GM12878 (cell line): ENCODE data around the gene AGAP1. TPM values are rescaled to one million over a fixed set of nuclear protein-coding genes. Genes with fewer than 3 reads are reported as not detected.
"Not testable (repeated sequence)": the region's sequence is repeated elsewhere in the genome, so short reads cannot be mapped to it uniquely, and the experiment has no call there.

Experiments
- ATAC-seq: fragments of 200-7000 bp; cut with Tn5 transposase; 3 replicates; pipeline ENCODE4 v1.9.1; 2020; ENCODE audit warnings: mild to moderate bottlenecking, moderate library complexity
- BruUV-seq: library from RNA; stranded (reverse); fragments of 400-500 nt; replicated peaks from 2 replicates; lab custom pipeline; 2021; lab: Mats Ljungman, UMichigan
- CTCF ChIA-PET: fragments of 300-600 bp; sonication (Branson Sonifier 250); formaldehyde crosslinking; extraction: SDS; loops from one replicate; lab custom pipeline; 2021; ENCODE audit warnings: inconsistent platforms; lab: Yijun Ruan, JAX
- POLR2A ChIA-PET: fragments of 350-600 bp; formaldehyde crosslinking; extraction: SDS; loops from one replicate; lab custom pipeline; 2021; ENCODE audit warnings: inconsistent platforms; lab: Charles Lee
- RAD21 ChIA-PET: fragments of 300-600 bp; sonication (Branson Sonifier 250); formaldehyde crosslinking; loops from one replicate; lab custom pipeline; 2023; ENCODE audit warnings: antibody characterized with exemption; ENCODE audit not compliant: unreplicated experiment; lab: Charles Lee
- SMC1A ChIA-PET: fragments of 300-600 bp; sonication (Branson Sonifier 250); formaldehyde crosslinking; loops from one replicate; lab custom pipeline; 2023; ENCODE audit not compliant: unreplicated experiment, uncharacterized antibody; lab: Charles Lee
- DNase-seq: peaks from one replicate; pipeline ENCODE4 v3.0.0-alpha.2; 2011; ENCODE audit warnings: low read depth, low spot score
- FAIRE-seq: peaks from 3 replicates; lab custom pipeline; 2011; peaks lifted over from hg19 to GRCh38; lab: Jason Lieb, UNC
- H2AFZ ChIP-seq: 2 replicates; pipeline ENCODE4 v1.6.0; 2011; ENCODE audit warnings: low read depth, low read length, control low read depth; ENCODE audit not compliant: control insufficient read depth
- H3K27ac ChIP-seq: 2 replicates; pipeline ENCODE4 v1.5.1; 2011; ENCODE audit warnings: control low read depth; ENCODE audit not compliant: control insufficient read depth, insufficient read depth
- H3K27me3 ChIP-seq, 2 experiments: replicated peaks in 1 of 2; 2 replicates each; pipeline versions ENCODE4 v1.6.0 to v1.6.1; 2011; ENCODE audit warnings: low read length in 1 of 2; ENCODE audit not compliant: control insufficient read depth in 2 of 2, insufficient read depth in 2 of 2
- H3K36me3 ChIP-seq, 2 experiments: 2 replicates each; pipeline ENCODE4 v1.5.1; 2011; ENCODE audit warnings: low read length in 1 of 2; ENCODE audit not compliant: control insufficient read depth in 2 of 2, insufficient read depth in 2 of 2
- H3K4me1 ChIP-seq: 2 replicates; pipeline ENCODE4 v1.6.1; 2011; ENCODE audit warnings: mild to moderate bottlenecking, low read length, moderate library complexity, mixed read lengths; ENCODE audit not compliant: control insufficient read depth, insufficient read depth
- H3K4me2 ChIP-seq: 2 replicates; pipeline ENCODE4 v1.6.0; 2011; ENCODE audit warnings: control low read depth; ENCODE audit not compliant: control insufficient read depth, insufficient read depth
- H3K4me3 ChIP-seq: fragments of 200-600 bp; sonication (generic); 2 replicates; pipeline ENCODE4 v1.5.1; 2016
- H3K79me2 ChIP-seq: 2 replicates; pipeline ENCODE4 v1.6.0; 2011; ENCODE audit warnings: low read length; ENCODE audit not compliant: control insufficient read depth, insufficient read depth
- H3K9ac ChIP-seq: 2 replicates; pipeline ENCODE4 v1.8.0; 2011; ENCODE audit warnings: low read length, control low read depth, mixed read lengths; ENCODE audit not compliant: control insufficient read depth, insufficient read depth
- H3K9me3 ChIP-seq: replicated peaks from 3 replicates; pipeline ENCODE4 v1.5.1; 2011; ENCODE audit warnings: mild to moderate bottlenecking, low read length; ENCODE audit not compliant: control insufficient read depth, insufficient read depth
- H4K20me1 ChIP-seq: 2 replicates; pipeline ENCODE4 v1.6.0; 2011; ENCODE audit not compliant: control insufficient read depth, insufficient read depth
- HDAC6 ChIP-seq: fragments of 200-600 bp; sonication (generic); IDR thresholded peaks from one replicate; pipeline ENCODE4 v1.8.0; 2017; ENCODE audit warnings: antibody characterized with exemption; ENCODE audit not compliant: unreplicated experiment
- IKZF1 ChIP-seq: fragments of 450-650 bp; conservative IDR thresholded peaks from 2 replicates; pipeline ENCODE4 v1.6.1; 2017; ENCODE audit warnings: antibody characterized with exemption, mild to moderate bottlenecking
- NFIC ChIP-seq: IDR thresholded peaks from 2 replicates; pipeline ENCODE4 v1.6.1; 2012; ENCODE audit warnings: low read depth, mild to moderate bottlenecking, inconsistent platforms, low read length, moderate library complexity
- NR2F1 ChIP-seq: fragments of 450-650 bp; conservative IDR thresholded peaks from 2 replicates; pipeline ENCODE4 v1.6.1; 2017; ENCODE audit warnings: mild to moderate bottlenecking
- RELA ChIP-seq: fragments of 450-650 bp; IDR thresholded peaks from 2 replicates; pipeline ENCODE4 v1.8.0; 2014; ENCODE audit warnings: borderline replicate concordance; ENCODE audit not compliant: partially characterized antibody
- SIX5 ChIP-seq: IDR thresholded peaks from 2 replicates; pipeline ENCODE4 v1.6.1; 2011; ENCODE audit warnings: mild to moderate bottlenecking, low read depth, low read length, moderate library complexity; ENCODE audit not compliant: severe bottlenecking
- SREBF2 ChIP-seq: IDR thresholded peaks from 2 replicates; pipeline ENCODE4 v1.6.1; 2012; ENCODE audit warnings: mild to moderate bottlenecking, low read length
- WGBS: methylation state at CpG from one replicate; pipeline ENCODE4 v1.1.6; 2016; ENCODE audit warnings: low lambda C conversion rate; ENCODE audit not compliant: insufficient replicate concordance, insufficient coverage; ENCODE audit errors: missing lambda C conversion rate; 5-methylcytosine and 5-hydroxymethylcytosine counted together
- in situ Hi-C: fragments of 300-500 bp; cut with MboI; formaldehyde crosslinking; loops from 9 replicates; pipeline ENCODE4 v1.14.3; 2018; ENCODE audit warnings: mixed read lengths
- intact Hi-C: fragments of 100-400 bp; cut with micrococcal nuclease; formaldehyde crosslinking; loops from one replicate; pipeline ENCODE4 v1.14.2; 2022; ENCODE audit not compliant: unreplicated experiment
- polyA plus RNA-seq, 11 experiments: library from polyadenylated mRNA; depleted of rRNA in 4 of 11; unstranded in 6 of 11; stranded (reverse) in 5 of 11; fragments of >200 nt; fragmentation: Nextera tagmentation in 4 of 11; fragmentation: Illumina TruSeq in 1 of 11; extraction: Ambion mirVana in 4 of 11; extraction: Trizol in 1 of 11; gene quantifications; 1 replicate in 1 of 11; 2 replicates in 10 of 11; pipeline versions ENCODE4 v1.2.1 to v1.2.3, GENCODE V29; 2011 to 2016; ENCODE audit warnings: inconsistent platforms in 2 of 11, missing spikeins in 2 of 11, low read depth in 1 of 11
- total RNA-seq, 4 experiments: library from RNA; depleted of rRNA in 3 of 4; stranded (reverse); fragments of >200 nt in 3 of 4; fragmentation: Illumina TruSeq in 1 of 4; extraction: Trizol in 1 of 4; gene quantifications; 2 replicates each; pipeline versions ENCODE4 v1.2.1 to v1.2.3, GENCODE V29; 2013 to 2021
- TF ChIP-seq, protein P1 (sequence below): fragments of 450-650 bp; IDR thresholded peaks from 2 replicates; pipeline ENCODE4 v1.6.1; 2016; ENCODE audit warnings: mild to moderate bottlenecking
- TF ChIP-seq, protein P2 (sequence below): fragments of 450-650 bp; formaldehyde crosslinking; IDR thresholded peaks from 2 replicates; pipeline ENCODE4 v1.4.0; 2022; ENCODE audit warnings: mild to moderate bottlenecking, moderate library complexity

Gene AGAP1
- total and polyA plus RNA-seq, 10 of the 15 experiments (the other 5 are each of a cell fraction or from before 2014, with no cell fraction given) = 0.05 to 0.15 (median 0.06) TPM; not detected in 7

DNA sequence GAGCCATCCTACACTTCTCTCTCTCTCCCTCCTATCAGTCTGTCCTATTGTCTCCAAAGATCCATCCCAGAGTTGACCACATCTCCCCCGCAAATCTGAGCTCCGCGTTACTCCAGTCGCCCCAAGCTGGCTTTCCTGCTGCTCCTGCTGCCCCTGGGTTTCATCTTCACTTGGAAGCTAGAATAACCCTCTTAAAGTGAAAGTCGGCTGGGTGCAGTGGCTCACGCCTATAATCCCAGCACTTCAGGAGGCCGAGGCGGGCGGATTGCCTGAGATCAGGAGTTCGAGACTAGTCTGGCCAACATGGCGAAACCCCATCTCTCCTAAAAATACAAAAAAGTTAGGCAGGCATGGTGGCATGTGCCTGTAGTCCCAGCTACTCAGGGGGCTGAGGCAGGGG is 647.8 kb downstream of the AGAP1 start:
- H3K36me3 ChIP-seq, BruUV-seq, H3K4me2 ChIP-seq, intact Hi-C loops, FAIRE-seq, in situ Hi-C loops, H3K79me2 ChIP-seq, H3K27ac ChIP-seq, H3K4me3 ChIP-seq, POLR2A ChIA-PET, H3K9me3 ChIP-seq, H2AFZ ChIP-seq, H3K4me1 ChIP-seq, H4K20me1 ChIP-seq, RAD21 ChIA-PET, CTCF ChIA-PET, H3K9ac ChIP-seq, ATAC-seq, H3K27me3 ChIP-seq, DNase-seq: not testable (repeated sequence)
- WGBS = 58% methylated on average over 11 of the region's 11 CpGs
- SMC1A ChIA-PET = interaction anchor here (1.4 kb wide), 1 partner anchor 39 kb away, joined by 4 read pairs; no protein-coding TSS in a partner anchor

DNA sequence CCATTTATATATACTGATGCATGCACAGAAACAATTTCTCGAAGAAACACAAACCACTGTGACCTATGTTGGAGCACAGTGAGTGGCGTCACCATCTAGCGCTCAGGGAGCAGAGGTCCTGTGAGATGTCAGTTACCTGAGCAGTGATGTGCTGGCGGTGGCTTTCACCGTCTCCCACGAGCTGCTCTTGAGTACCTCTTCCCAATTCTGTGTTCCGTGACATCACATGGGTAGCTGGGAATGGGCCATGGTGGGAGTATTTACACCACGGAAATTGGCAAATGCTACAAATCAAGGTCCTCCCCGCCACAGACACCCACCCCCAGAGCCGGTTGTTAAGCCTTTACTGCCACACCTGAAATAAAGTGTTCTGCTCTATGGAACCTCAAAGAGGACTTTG is 650.0 kb downstream of the AGAP1 start:
- in situ Hi-C loops = no loop called here
- H2AFZ ChIP-seq = no peak overlapping the region
- POLR2A ChIA-PET = no interaction called here
- intact Hi-C loops = no loop called here
- no peak overlapping the region for H3K4me3 ChIP-seq
- H4K20me1 ChIP-seq = no peaks in the 10 kb centered on the region
- SMC1A ChIA-PET = no interaction called here
- H3K4me1 ChIP-seq = no peaks in the 10 kb centered on the region
- 44% methylated on average over 10 of the region's 10 CpGs for WGBS
- RAD21 ChIA-PET = no interaction called here
- H3K27ac ChIP-seq = no peak overlapping the region
- no peaks in the 10 kb centered on the region for H3K36me3 ChIP-seq
- no peak overlapping the region for H3K9ac ChIP-seq
- TF ChIP-seq SREBF2 = no peak
- no peak for TF ChIP-seq IKZF1
- no peak for TF ChIP-seq HDAC6
- TF ChIP-seq, protein P1, sequence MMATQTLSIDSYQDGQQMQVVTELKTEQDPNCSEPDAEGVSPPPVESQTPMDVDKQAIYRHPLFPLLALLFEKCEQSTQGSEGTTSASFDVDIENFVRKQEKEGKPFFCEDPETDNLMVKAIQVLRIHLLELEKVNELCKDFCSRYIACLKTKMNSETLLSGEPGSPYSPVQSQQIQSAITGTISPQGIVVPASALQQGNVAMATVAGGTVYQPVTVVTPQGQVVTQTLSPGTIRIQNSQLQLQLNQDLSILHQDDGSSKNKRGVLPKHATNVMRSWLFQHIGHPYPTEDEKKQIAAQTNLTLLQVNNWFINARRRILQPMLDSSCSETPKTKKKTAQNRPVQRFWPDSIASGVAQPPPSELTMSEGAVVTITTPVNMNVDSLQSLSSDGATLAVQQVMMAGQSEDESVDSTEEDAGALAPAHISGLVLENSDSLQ = no peak
- no peak for TF ChIP-seq SIX5
- TF ChIP-seq, protein P2, sequence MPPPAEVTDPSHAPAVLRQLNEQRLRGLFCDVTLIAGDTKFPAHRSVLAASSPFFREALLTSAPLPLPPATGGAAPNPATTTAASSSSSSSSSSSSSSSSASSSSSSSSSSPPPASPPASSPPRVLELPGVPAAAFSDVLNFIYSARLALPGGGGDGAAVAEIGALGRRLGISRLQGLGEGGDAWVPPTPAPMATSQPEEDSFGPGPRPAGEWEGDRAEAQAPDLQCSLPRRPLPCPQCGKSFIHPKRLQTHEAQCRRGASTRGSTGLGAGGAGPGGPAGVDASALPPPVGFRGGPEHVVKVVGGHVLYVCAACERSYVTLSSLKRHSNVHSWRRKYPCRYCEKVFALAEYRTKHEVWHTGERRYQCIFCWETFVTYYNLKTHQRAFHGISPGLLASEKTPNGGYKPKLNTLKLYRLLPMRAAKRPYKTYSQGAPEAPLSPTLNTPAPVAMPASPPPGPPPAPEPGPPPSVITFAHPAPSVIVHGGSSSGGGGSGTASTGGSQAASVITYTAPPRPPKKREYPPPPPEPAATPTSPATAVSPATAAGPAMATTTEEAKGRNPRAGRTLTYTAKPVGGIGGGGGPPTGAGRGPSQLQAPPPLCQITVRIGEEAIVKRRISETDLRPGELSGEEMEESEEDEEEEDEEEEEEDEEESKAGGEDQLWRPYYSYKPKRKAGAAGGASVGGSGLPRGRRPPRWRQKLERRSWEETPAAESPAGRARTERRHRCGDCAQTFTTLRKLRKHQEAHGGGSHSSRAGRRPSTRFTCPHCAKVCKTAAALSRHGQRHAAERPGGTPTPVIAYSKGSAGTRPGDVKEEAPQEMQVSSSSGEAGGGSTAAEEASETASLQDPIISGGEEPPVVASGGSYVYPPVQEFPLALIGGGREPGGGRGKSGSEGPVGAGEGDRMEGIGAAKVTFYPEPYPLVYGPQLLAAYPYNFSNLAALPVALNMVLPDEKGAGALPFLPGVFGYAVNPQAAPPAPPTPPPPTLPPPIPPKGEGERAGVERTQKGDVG (CRISPR knock-in tag) = no peak
- TF ChIP-seq NR2F1 = no peak
- no peak for TF ChIP-seq RELA
- no peak for TF ChIP-seq NFIC
- no peaks in the 10 kb centered on the region for H3K9me3 ChIP-seq
- no peaks in the 10 kb centered on the region for H3K79me2 ChIP-seq
- H3K4me2 ChIP-seq = no peak overlapping the region
- FAIRE-seq = no peak
- DNase-seq = no peak
- no peak for ATAC-seq
- CTCF ChIA-PET = no interaction called here
- BruUV-seq = no TSS peak
- H3K27me3 ChIP-seq = no peaks in the 10 kb centered on the region
